H1 (cell line): ENCODE data around the gene CD300LG. TPM values are rescaled to one million over a fixed set of nuclear protein-coding genes. Genes with fewer than 3 reads are reported as not detected.

Experiments
- ATF2 ChIP-seq: IDR thresholded peaks from 2 replicates; pipeline ENCODE4 v1.6.1; 2012; ENCODE audit warnings: low read length, inconsistent platforms
- CBX5 ChIP-seq: fragments of 300-800, 300-1000 bp; sonication (generic); IDR thresholded peaks from 2 replicates; pipeline ENCODE4 v1.7.1; 2016; ENCODE audit warnings: antibody characterized with exemption, low read length, low read depth
- CREB1 ChIP-seq: IDR thresholded peaks from 2 replicates; pipeline ENCODE4 v1.6.1; 2012; ENCODE audit warnings: inconsistent platforms
- CTCF ChIP-seq, 3 experiments: IDR thresholded peaks; 1 replicate in 2 of 3; 2 replicates in 1 of 3; pipeline versions ENCODE4 v1.5.1 to v1.6.1; 2011; ENCODE audit warnings: low read length in 3 of 3, mild to moderate bottlenecking in 3 of 3, inconsistent platforms in 2 of 3, low read depth in 1 of 3, moderate library complexity in 1 of 3; ENCODE audit not compliant: insufficient read depth in 1 of 3; ENCODE audit errors: control extremely low read depth in 1 of 3
- EGR1 ChIP-seq: IDR thresholded peaks from 2 replicates; pipeline ENCODE4 v1.6.1; 2011; ENCODE audit warnings: low read depth, low read length, borderline replicate concordance
- FOSL1 ChIP-seq: IDR thresholded peaks from 2 replicates; pipeline ENCODE4 v1.6.1; 2011; ENCODE audit warnings: mild to moderate bottlenecking, low read depth, low read length, moderate library complexity; ENCODE audit not compliant: insufficient read depth
- KDM4A ChIP-seq: IDR thresholded peaks from one replicate; pipeline ENCODE4 v1.7.1; 2012; ENCODE audit warnings: low read depth, mild to moderate bottlenecking, moderate library complexity, low read length, inconsistent platforms; ENCODE audit not compliant: severe bottlenecking
- MAX ChIP-seq: IDR thresholded peaks from 2 replicates; pipeline ENCODE4 v1.6.1; 2012; ENCODE audit warnings: inconsistent platforms
- POLR2AphosphoS5 ChIP-seq: IDR thresholded peaks from 2 replicates; pipeline ENCODE4 v1.6.1; 2011; ENCODE audit warnings: low read depth, low read length
- SP1 ChIP-seq: IDR thresholded peaks from 2 replicates; pipeline ENCODE4 v1.6.1; 2011; ENCODE audit warnings: low read depth, low read length
- polyA plus RNA-seq, 7 experiments: library from polyadenylated mRNA; depleted of rRNA in 3 of 7; stranded (reverse) in 5 of 7; unstranded in 2 of 7; fragments of >200 nt in 5 of 7; fragments of 200-250 nt in 2 of 7; gene quantifications; 1 replicate in 5 of 7; 2 replicates in 1 of 7; 4 replicates in 1 of 7; pipeline versions ENCODE4 v1.2.1 to v1.2.3, GENCODE V29; 2011 to 2013; ENCODE audit warnings: missing spikeins in 2 of 7, mixed read lengths in 2 of 7
- total RNA-seq: library from RNA; stranded (reverse); fragmentation: NEBNext Ultra II Directional; extraction: Animal tissue kit (Norgen Biotek cat#: 25700); gene quantifications from 2 replicates; pipeline ENCODE4 v1.2.1, GENCODE V29; 2021
- TF ChIP-seq, protein P1 (sequence below): IDR thresholded peaks from 2 replicates; pipeline ENCODE4 v1.6.1; 2012; ENCODE audit warnings: inconsistent platforms

CD300LG gene
- total and polyA plus RNA-seq, 2 of the 8 experiments (the other 6 are each of a cell fraction or from before 2014, with no cell fraction given) = 0.06 TPM; not detected in 1

- TF ChIP-seq CTCF (IDR thresholded peaks at IDR 0.05; ENCODE audit: control extremely low read depth in 1 of 3, insufficient read depth in 1 of 3, low read depth in 1 of 3, low read length in 3 of 3) (no peak), CBX5 (no peak), ATF2 (peak; percentile 67; the same call in 1 of the 2 replicates), MAX (peak; percentile 95), POLR2AphosphoS5 (no peak), FOSL1 (peak; percentile 97), KDM4A (peak; percentile 90), EGR1 (peak; percentile 72; the same call in 1 of the 2 replicates), SP1 (peak; percentile 85; the same call in 1 of the 2 replicates), CREB1 (peak; percentile 82)
- TF ChIP-seq, protein P1, sequence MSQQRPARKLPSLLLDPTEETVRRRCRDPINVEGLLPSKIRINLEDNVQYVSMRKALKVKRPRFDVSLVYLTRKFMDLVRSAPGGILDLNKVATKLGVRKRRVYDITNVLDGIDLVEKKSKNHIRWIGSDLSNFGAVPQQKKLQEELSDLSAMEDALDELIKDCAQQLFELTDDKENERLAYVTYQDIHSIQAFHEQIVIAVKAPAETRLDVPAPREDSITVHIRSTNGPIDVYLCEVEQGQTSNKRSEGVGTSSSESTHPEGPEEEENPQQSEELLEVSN = peak; percentile 72
These were observed 59.2 kb downstream of the CD300LG start (continued) for GRCh38 chr17:43905985-43906852.
